ENCODE measurements around the gene ARVCF.

ARVCF gene

GRCh38 chr22:20000246-20001081 lies 16.2 kb downstream of the ARVCF start:
- no peak for DNase-seq (ENCODE audit: low read depth, low spot score)

DNA sequence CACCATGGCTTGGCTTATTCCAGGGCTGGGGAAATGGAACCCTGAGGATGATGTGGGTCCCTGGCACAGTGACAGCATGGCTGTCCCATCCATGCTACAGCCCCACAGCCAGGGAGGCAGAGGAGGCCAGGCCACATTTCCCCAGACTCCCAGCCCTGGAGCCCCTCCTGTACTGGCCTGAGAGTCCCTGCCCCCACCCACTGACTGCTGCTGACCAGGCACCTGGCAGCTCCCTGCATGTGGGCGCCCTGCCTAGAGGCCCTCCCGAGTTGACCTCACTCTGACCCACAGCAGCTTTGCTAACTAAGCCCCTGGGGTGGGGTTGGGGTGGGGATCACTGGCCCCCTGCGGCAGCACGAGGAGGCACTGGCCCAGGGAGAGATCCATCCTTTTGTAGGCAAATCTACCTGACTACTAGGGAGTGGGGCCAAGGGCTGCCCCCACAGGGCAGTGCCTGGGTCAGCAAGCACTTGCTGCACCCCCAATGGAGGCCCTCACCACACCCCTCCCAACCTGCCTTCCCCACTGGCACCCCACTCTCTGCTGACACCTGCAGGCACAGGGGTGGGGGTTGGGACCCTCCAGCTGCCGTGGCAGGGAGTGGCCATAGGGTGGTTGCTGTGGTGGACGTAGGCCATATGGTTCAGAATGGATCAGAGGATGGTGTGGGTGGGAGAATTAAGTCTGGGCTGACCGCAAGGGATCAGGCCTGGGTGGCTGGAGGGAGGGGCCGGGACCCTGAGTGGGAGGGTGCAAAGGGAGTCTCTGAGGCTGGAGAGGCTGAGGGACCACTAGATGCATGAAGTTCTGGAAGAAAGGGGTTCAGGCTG lies 17.4 kb downstream of the ARVCF start:
- no peak for DNase-seq (ENCODE audit: low read depth, low spot score)

GRCh38 chr22:19998232-19998951 lies 18.2 kb downstream of the ARVCF start:
- DNase-seq (ENCODE audit: low read depth, low spot score), result no peak

- no peak for DNase-seq (ENCODE audit: low read depth, low spot score)
Measured at GRCh38 chr22:19997561-19998231, 18.9 kb downstream of the ARVCF start.

DNA sequence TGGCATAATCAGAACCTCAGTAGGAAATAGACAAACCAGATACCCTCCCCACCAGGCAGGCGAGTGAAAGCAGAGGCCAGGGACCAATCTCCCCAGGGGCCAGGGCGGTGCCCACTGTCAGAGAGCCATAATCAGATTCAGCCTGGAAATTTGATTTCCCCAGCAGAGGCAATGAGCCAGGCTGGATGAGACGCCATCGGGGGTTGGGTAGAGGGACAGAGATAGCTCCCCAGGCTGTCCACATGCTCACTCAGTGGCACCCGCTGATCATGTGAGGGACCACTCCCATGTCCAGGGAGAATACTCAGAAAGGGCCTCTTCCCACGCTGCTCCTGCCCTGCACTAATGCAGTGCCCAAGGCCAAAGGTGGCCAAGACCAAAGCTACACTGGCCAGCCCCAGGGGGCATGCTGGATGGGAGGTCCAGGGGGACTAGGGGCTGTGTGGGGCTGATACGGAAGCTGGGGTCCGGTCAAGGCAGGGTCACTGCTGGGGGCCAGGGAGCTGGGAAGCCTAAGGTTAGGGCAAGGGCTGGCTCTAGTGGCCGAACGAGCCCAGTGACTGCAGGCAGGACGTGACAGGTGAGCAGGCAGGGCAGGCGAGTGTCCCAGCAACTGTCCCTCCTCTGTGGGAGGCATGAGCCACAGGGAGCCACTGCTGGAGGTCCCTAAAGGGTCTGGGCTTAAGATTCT lies 19.8 kb downstream of the ARVCF start:
- DNase-seq (ENCODE audit: low read depth, low spot score), result no peak

- DNase-seq (ENCODE audit: low read depth, low spot score), result peak; percentile 52
Measured at GRCh38 chr22:19995611-19996339, 20.8 kb downstream of the ARVCF start.

DNA sequence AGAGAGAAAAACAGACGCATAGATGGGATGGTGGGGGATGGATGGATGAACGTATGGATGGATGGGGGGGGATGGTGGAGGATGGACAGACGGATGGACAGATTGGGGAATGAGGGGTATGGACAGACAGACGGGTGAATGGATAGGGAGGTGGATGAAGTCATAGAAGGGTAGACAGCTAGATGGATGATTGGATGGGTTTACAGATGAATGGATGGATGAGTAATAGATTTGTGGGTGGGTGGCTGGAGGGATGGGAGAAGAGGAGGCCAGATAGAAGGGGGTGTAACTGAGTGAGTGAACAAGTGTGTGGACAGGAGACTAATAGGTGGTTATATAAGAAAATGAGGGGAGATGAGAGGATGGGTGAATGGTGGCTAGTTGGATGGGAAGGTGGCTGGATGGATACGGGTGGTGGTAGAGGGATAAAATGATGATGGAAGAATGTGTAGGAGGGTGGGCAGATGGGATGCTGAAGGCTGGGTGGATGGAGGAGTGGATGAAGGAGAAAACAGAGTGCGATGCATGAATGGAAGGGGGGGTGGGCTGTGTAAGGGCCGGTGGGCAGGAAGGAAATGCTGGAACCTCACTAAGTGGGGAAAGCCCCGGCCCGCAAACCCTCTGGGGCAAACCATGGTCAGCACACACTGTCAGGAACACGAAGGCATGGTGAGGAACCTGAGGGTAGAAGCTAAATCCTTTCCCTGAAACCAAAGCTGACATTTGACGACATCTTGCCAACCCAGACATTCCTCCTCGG lies 21.6 kb downstream of the ARVCF start:
- DNase-seq (ENCODE audit: low read depth, low spot score), result no peak

DNA sequence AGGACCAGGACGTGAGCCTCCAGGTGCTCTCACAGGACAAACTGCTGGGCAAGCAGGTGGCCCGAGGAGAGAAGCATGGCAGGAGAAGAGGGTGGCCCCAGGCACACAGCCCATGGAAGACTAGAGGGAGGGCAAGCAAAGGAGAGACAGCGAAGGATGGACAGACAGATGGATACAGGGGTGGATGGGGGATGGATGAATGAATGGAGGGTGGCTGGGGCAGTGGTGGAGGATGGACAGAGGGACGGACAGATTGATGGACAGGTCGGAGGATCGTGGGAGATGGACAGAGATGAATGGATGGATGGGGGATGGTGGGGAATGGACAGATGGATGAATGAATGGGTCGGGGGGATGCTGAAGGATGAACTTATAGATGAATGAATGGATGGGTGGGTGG lies 22.7 kb downstream of the ARVCF start:
- DNase-seq (ENCODE audit: low read depth, low spot score), result no peak

DNA sequence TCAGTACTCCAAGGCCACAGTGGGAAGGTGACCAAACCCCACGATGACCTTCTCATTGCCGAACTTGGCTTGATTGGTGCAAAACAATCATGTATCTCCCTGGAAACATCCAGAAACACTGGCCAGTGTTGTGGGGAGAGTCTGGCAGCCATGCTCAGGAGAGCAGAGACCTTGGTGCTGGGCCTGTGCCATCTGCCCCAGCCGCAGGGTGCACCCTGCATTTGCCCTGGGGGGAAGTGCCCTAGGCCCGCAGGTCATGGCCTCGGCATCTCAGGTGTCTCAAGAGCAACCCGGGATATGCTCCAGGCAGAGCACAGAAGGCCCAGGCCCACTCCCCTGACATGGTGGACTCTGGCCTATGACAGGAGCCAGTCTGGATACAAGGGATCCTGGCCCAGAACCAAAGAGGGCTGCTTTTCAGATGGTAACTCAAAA lies 23.7 kb downstream of the ARVCF start:
- DNase-seq (ENCODE audit: low read depth, low spot score), result no peak

DNA sequence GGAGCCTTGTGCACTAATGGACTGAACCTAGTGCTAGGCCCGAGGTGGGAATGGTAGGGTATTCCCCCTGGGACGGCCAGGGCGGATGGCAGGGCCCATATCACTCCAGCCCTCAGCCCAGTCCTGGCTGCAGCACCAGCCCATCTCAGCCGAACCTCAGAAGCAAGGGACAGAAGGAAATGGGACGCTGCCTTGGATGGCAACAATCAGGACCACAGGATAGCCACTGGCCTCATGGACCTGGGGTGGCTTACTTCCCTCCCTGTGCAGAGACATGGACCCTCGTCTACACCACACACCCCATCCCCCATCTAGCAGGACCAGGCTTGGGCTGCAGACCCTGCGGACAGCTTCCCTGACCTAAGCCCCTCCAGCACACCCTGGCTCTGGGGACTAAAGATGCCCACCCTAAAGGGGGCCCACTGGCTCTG lies 24.1 kb downstream of the ARVCF start:
- no peak for DNase-seq (ENCODE audit: low read depth, low spot score)

DNA sequence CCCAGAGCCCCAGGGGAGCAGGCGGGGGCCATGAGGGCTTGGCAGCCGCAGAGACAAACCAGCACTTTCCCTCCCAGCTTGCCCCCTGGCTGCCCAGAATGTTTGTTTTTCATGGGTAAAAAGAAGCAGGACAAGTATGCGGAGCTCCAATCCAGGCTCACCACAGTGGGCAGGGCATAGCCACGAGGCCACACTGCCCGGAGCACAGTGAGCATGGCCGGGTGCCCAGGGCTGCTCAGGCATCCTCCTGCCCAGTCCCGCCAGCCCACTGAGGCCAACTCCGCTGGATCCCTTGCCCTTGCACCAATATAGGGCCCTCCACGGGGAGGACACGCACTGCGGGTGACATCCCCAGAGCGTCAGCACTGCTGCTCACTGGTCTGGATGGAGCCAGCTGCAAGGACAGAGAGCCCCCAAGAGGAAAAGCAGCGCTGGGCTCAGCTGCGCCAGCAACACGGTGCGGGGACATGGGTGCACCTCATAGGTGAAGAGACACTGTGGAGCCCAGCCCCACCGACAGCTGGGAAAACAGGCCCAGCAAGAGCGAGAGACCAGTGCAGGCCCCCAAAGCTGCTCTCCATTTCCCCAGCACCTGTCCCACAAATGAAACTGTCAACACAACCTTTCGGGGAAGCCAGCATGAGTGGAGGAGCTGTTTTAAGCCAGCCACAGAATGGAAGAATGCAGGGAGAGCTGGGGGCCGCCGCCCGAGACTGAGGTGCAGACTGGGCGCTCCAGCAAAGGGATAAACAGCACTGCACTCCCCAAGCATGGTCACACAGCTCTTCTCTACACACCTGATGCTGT lies 24.8 kb downstream of the ARVCF start:
- DNase-seq (ENCODE audit: low read depth, low spot score), result peak; percentile 84

GRCh38 chr22:19991395-19991644 lies 25.3 kb downstream of the ARVCF start:
- DNase-seq (ENCODE audit: low read depth, low spot score), result no peak

DNA sequence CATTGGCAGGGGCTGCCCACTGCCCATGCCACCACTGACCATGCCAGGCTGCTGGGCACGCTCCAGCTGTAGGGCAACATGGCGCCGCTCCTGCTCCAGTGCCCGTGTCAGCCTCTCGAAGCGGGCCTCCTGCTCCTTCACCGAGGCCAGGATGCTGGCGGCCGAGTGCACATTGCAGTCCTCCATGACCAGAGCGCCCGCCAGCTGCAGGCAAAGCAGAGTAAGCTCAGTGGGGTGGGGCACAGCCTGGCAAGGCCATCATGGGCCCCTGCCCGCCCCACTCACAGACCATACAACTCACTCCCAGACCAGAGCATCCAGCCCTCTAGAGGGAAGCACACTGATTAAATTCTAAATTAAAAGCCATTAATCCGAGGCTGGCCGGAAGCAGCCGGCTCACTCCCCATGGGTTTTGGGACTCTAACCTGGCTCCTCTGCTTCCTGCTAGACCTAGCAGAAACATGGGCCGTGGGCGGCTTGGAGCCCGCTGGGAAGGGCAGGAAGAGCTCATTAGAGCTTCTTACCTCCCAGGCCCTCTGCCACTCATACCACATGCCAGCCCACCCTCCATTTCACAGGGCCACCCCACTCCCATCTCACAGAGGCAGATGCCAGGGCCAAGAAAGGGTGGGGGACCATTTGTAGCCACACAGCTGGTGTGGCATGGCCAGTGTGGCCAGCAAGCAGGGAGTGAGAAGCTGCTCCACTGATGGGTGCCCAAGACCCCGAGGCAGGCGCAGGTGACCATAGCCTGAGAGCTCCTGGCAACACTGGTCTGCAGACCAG lies 25.8 kb downstream of the ARVCF start:
- no peak for DNase-seq (ENCODE audit: low read depth, low spot score)

DNA sequence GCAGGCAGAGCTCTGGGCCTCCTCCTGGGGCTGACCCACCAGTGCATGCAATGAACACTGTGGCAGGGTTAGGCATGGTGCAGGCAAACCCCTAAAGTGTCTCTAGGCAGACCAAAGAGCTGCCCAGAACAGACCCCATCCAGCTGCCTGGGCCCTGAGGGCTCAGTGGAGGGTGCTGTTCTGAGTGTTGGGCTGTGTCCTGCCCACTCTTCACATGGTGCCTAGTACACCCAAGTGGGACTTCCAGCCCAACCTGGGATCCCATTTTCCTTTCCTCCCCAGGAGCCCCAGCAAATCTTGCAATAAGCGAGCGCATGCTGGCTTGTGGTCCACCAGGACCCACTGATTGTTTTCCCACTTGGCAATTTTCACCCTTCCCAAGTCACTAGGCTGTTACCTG lies 26.4 kb downstream of the ARVCF start:
- DNase-seq (ENCODE audit: low read depth, low spot score), result no peak

GRCh38 chr22:19989725-19990067 lies 26.9 kb downstream of the ARVCF start:
- DNase-seq (ENCODE audit: low read depth, low spot score), result no peak

DNA sequence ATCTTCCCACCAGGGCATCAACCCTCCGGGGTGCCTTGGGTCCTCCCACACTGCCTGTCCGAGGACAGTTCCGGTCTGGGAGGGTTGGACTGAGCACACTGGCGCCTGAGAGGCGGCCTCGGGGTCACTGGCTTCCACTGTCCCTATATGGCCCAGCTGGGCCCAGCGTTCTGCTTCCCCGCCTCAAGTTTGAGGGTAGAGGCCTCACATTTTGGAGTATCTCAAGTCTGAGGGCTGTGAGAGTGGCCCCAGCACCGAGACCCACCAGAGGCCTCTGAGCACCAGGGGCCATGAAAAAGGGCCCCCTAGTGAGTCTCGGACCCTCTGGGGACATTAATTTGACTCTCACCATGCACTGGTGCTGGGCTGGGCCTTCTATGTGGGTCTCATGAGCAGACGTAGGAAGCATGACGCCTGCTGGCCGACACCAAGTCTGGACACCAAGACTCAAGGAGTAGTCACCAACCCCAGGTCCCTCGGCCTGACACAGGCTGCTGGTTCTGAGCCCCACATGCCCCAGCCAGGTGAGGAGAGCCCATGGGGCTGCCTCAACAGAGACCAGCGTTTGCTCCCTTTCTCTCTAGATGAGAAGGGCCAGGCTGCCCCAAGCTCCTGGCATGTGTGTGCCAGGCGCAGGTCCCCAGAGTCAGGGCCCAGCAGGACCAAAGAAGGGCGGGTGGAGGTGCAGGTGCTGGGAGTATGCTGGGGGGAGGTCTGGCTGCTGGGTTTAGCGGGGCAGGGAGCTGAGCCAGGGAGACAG lies 27.5 kb downstream of the ARVCF start:
- no peak for DNase-seq (ENCODE audit: low read depth, low spot score)

GRCh38 chr22:19988331-19988808 lies 28.3 kb downstream of the ARVCF start:
- DNase-seq (ENCODE audit: low read depth, low spot score), result no peak
